T-cell (primary cell): Measurements from ENCODE around the gene GLTP. TPM values are rescaled to one million over a fixed set of nuclear protein-coding genes. Genes with fewer than 3 reads are reported as not detected.

Experiments used
- ATAC-seq, 4 experiments: fragments of 200-7000 bp in 3 of 4; fragments of 150-1000 bp in 1 of 4; cut with Tn5 transposase; replicated peaks in 1 of 4; 1 replicate in 3 of 4; 2 replicates in 1 of 4; pipeline ENCODE4 v1.10.0; 2021; ENCODE audit warnings: moderate library complexity in 3 of 4, mild to moderate bottlenecking in 2 of 4, moderate number of reproducible peaks in 1 of 4
- CTCF ChIA-PET, 2 donors: fragments of 300-600 bp; sonication (Branson Sonifier 250); formaldehyde crosslinking; loops; one replicate each; lab custom pipeline; 2022; ENCODE audit warnings: antibody characterized with exemption in 2 of 2; lab: Charles Lee
- POLR2A ChIA-PET, 2 donors: fragments of 300-600 bp; sonication (Branson Sonifier 250); formaldehyde crosslinking; loops; one replicate each; lab custom pipeline; 2022; ENCODE audit warnings: antibody characterized with exemption in 2 of 2; lab: Charles Lee
- DNase-seq, 35 experiments: peaks; one replicate each; pipeline versions ENCODE4 v3.0.0 to v3.0.0-alpha.2; 2013 to 2023
- H3K27ac ChIP-seq: one replicate; pipeline ENCODE4 v1.5.1; 2013; ENCODE audit warnings: low read length
- H3K27me3 ChIP-seq, 2 experiments: replicated peaks in 1 of 2; 1 replicate in 1 of 2; 2 replicates in 1 of 2; pipeline versions ENCODE4 v1.6.1 to v1.7.0; 2013; ENCODE audit warnings: low read length in 1 of 2, mixed read lengths in 1 of 2; ENCODE audit not compliant: control insufficient read depth in 2 of 2, insufficient read depth in 2 of 2; ENCODE audit errors: extremely low read depth in 1 of 2
- H3K36me3 ChIP-seq, 2 donors: 1 replicate in 1 of 2; 2 replicates in 1 of 2; pipeline versions ENCODE4 v1.6.1 to v1.7.0; 2013; ENCODE audit warnings: low read length in 1 of 2; ENCODE audit not compliant: control insufficient read depth in 2 of 2, insufficient read depth in 1 of 2; ENCODE audit errors: extremely low read depth in 1 of 2
- H3K4me1 ChIP-seq, 2 experiments: 1 replicate in 1 of 2; 2 replicates in 1 of 2; pipeline versions ENCODE4 v1.6.1 to v1.7.0; 2013; ENCODE audit warnings: low read length in 2 of 2, mixed read lengths in 1 of 2; ENCODE audit not compliant: insufficient read depth in 2 of 2, control insufficient read depth in 1 of 2; ENCODE audit errors: extremely low read depth in 1 of 2
- H3K4me3 ChIP-seq, 2 donors: 1 replicate in 1 of 2; 2 replicates in 1 of 2; pipeline versions ENCODE4 v1.5.1 to v1.7.0; 2013; ENCODE audit warnings: mild to moderate bottlenecking in 2 of 2, low read length in 1 of 2, moderate library complexity in 1 of 2; ENCODE audit not compliant: control insufficient read depth in 1 of 2; ENCODE audit errors: extremely low read depth in 1 of 2
- H3K9me3 ChIP-seq: 2 replicates; pipeline ENCODE4 v1.7.0; 2013
- H3K27ac Mint-ChIP-seq, 2 donors: one replicate each; pipeline ENCODE4 v1.8.0; 2020 to 2021; ENCODE audit warnings: mild to moderate bottlenecking in 2 of 2, mixed read lengths in 2 of 2
- H3K27me3 Mint-ChIP-seq, 2 donors: one replicate each; pipeline ENCODE4 v1.8.0; 2021 to 2022; ENCODE audit warnings: mixed read lengths in 2 of 2
- H3K36me3 Mint-ChIP-seq: one replicate; pipeline ENCODE4 v1.8.0; 2021; ENCODE audit warnings: mixed read lengths
- H3K4me1 Mint-ChIP-seq, 3 donors: one replicate each; pipeline ENCODE4 v1.8.0; 2020 to 2022; ENCODE audit warnings: mixed read lengths in 3 of 3, mild to moderate bottlenecking in 1 of 3
- H3K4me3 Mint-ChIP-seq, 3 donors: one replicate each; pipeline ENCODE4 v1.8.0; 2020 to 2022; ENCODE audit warnings: mild to moderate bottlenecking in 3 of 3, mixed read lengths in 3 of 3, moderate library complexity in 3 of 3
- H3K9me3 Mint-ChIP-seq, 3 donors: one replicate each; pipeline ENCODE4 v1.8.0; 2020 to 2022; ENCODE audit warnings: mixed read lengths in 3 of 3
- WGBS: methylation state at CpG from one replicate; pipeline ENCODE4 v1.1.5; 2013; ENCODE audit warnings: missing lambda C conversion rate; ENCODE audit not compliant: insufficient coverage; 5-methylcytosine and 5-hydroxymethylcytosine counted together
- total RNA-seq, 35 experiments: library from RNA in 6 of 35; stranded (reverse) in 6 of 35; fragments of 120-200 nt in 1 of 35; gene quantifications; one replicate each; pipeline versions ENCODE4 v1.2.1 to v1.2.4 and lab custom pipeline; 2013 to 2026

GLTP gene
- total RNA-seq, 5 donors from 2014 or later (not counting 1 experiment from before 2014, with no cell fraction given), result 22.0 to 29.5 (median 23.8) TPM

DNA sequence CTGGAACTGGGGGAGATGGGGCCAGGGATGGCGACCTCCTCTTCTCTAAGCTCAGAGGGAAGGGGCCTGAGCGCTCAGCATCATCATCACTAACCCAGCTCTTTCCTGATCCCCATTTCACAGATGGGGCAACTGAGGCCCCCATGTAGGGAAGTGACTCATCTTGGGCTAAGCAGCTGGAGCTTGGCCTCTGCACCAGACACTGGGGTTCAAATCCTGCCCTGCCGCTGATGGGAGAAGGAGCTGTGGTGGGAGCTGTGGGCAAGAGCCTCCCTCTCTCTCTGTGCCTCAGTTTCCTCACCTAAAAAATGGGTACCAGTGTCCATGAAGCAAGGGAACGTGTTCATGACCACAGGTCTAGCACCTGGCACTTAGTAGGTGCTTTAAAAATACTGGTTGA lies 44.5 kb downstream of the GLTP start:
- Histone ChIP-seq H3K27me3 (peaks cover 8 to 56% of the 10 kb centered on the region in 2 experiments), H3K4me3 (no peak overlapping the region), H3K9me3 (no peaks in the 10 kb centered on the region), H3K4me1 (peaks cover 2 to 6% of the 10 kb centered on the region in 2 experiments), H3K36me3 (no peaks in the 10 kb centered on the region), H3K27ac (no peak overlapping the region)
- Mint-ChIP-seq H3K4me3 (no peak overlapping the region), H3K9me3 (no peaks in the 10 kb centered on the region), H3K27ac (no peak overlapping the region), H3K27me3 (peaks cover 23 to 38% of the 10 kb centered on the region in 2 donors), H3K4me1 (peaks cover 4 to 5% (median 4%) of the 10 kb centered on the region in 3 donors), H3K36me3 (no peaks in the 10 kb centered on the region)
- ATAC-seq (no peak), DNase-seq (no peak)
- ChIA-PET POLR2A (no interaction called here), CTCF (no interaction called here)
- 100% methylated on average over 1 of the region's 4 CpGs for WGBS

GRCh38 chr12:109833307-109834189 lies 46.8 kb downstream of the GLTP start, which contains the start of gene TRPV4:
Gene TRPV4, minus strand, starts transcription at chr12:109833398. Its CDS starts 18,602 bp downstream, at chr12:109814796.
- Histone ChIP-seq H3K27ac (no peak within 1 kb of the TSS), H3K36me3 (no peaks in the 10 kb centered on the region), H3K9me3 (no peaks in the 10 kb centered on the region), H3K4me1 (peaks cover 0 to 6% of the 10 kb centered on the region in 2 experiments), H3K4me3 (no peak within 1 kb of the TSS), H3K27me3 (peaks cover 8 to 59% of the 10 kb centered on the region in 2 experiments)
- DNase-seq, result no peak
- H3K9me3 Mint-ChIP-seq, result no peaks in the 10 kb centered on the region
- CTCF ChIA-PET, result no interaction called here
- H3K27me3 Mint-ChIP-seq, result peaks cover 26 to 43% of the 10 kb centered on the region in 2 donors
- no peak within 1 kb of the TSS for H3K27ac Mint-ChIP-seq
- peaks cover 4 to 5% (median 4%) of the 10 kb centered on the region in 3 donors for H3K4me1 Mint-ChIP-seq
- POLR2A ChIA-PET, result no interaction called here
- H3K4me3 Mint-ChIP-seq, result peak within 1 kb of the TSS in 1 of 3 donors; percentile 15
- no peaks in the 10 kb centered on the region for H3K36me3 Mint-ChIP-seq
- WGBS, result 20% methylated on average over 59 of the region's 67 CpGs
- no peak for ATAC-seq

GRCh38 chr12:109832541-109833306 lies 47.6 kb downstream of the GLTP start:
- Histone ChIP-seq H3K4me3 (no peak overlapping the region), H3K27me3 (peaks cover 8 to 64% of the 10 kb centered on the region in 2 experiments), H3K4me1 (peaks cover 0 to 6% of the 10 kb centered on the region in 2 experiments), H3K27ac (no peak overlapping the region), H3K9me3 (no peaks in the 10 kb centered on the region), H3K36me3 (no peaks in the 10 kb centered on the region)
- peaks cover 4 to 5% (median 4%) of the 10 kb centered on the region in 3 donors for H3K4me1 Mint-ChIP-seq
- H3K27ac Mint-ChIP-seq, result no peak overlapping the region
- no peaks in the 10 kb centered on the region for H3K9me3 Mint-ChIP-seq
- DNase-seq (no peak), ATAC-seq (no peak)
- ChIA-PET POLR2A (no interaction called here), CTCF (no interaction called here)
- WGBS, result 28% methylated on average over 24 of the region's 31 CpGs
- peaks cover 26 to 43% of the 10 kb centered on the region in 2 donors for H3K27me3 Mint-ChIP-seq
- H3K36me3 Mint-ChIP-seq, result no peaks in the 10 kb centered on the region
- no peak overlapping the region for H3K4me3 Mint-ChIP-seq

DNA sequence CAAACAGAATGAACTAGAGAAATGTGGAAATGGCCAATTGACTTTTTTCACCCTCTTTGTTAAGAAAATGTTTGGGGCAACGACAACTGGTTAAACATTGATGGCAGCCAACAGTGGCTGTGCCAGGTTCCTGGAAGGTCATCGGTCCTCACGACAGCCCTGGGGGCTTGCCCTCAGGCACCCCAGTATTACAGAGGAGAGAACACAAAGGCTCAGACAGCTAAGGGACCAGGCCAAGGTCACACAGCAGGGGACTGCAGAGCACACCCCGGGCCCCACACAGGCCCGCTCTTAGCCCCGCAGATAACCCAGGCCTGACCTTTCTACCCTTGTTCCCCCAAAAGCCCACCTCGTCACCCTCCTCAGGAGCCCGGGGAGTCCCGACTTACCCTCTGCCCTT lies 48.4 kb downstream of the GLTP start:
- H3K27ac Mint-ChIP-seq, result no peak overlapping the region
- no peak overlapping the region for H3K4me3 Mint-ChIP-seq
- H3K9me3 Mint-ChIP-seq, result no peaks in the 10 kb centered on the region
- ATAC-seq (no peak), DNase-seq (no peak)
- no peak overlapping the region for H3K27ac ChIP-seq
- H3K4me1 Mint-ChIP-seq, result peaks cover 4 to 5% (median 4%) of the 10 kb centered on the region in 3 donors
- 93% methylated on average over 9 of the region's 9 CpGs for WGBS
- peaks cover 29 to 43% of the 10 kb centered on the region in 2 donors for H3K27me3 Mint-ChIP-seq
- no peaks in the 10 kb centered on the region for H3K9me3 ChIP-seq
- H3K36me3 Mint-ChIP-seq, result no peaks in the 10 kb centered on the region
- ChIA-PET CTCF (no interaction called here), POLR2A (no interaction called here)
- H3K4me1 ChIP-seq, result peaks cover 0 to 6% of the 10 kb centered on the region in 2 experiments
- no peaks in the 10 kb centered on the region for H3K36me3 ChIP-seq
- H3K27me3 ChIP-seq, result peaks cover 8 to 64% of the 10 kb centered on the region in 2 experiments
- no peak overlapping the region for H3K4me3 ChIP-seq

DNA sequence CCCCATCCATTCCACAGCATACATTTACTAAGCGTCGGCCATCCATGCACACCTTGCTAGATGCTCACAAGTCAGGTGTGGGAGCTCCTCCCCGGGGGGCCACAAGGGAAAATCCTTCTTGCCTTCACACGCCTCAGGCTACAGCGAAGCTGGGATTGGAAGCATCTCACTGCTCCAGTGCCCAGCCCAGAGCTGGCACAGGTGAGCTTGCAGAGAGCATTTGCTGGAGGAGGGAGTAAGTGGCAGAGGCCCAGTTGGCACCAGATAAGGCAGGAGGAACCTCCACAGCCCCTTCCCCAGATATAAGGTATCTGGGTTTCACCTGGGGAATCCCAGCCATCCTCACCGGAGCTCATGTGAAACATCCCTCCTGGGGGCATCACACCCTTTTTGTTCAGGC lies 49.0 kb downstream of the GLTP start:
- Histone ChIP-seq H3K27ac (no peak overlapping the region), H3K36me3 (no peaks in the 10 kb centered on the region), H3K27me3 (peaks cover 8 to 64% of the 10 kb centered on the region in 2 experiments), H3K4me3 (no peak overlapping the region), H3K4me1 (peaks cover 0 to 6% of the 10 kb centered on the region in 2 experiments), H3K9me3 (no peaks in the 10 kb centered on the region)
- Mint-ChIP-seq H3K4me3 (no peak overlapping the region), H3K27ac (no peak overlapping the region), H3K36me3 (no peaks in the 10 kb centered on the region), H3K27me3 (peaks cover 29 to 47% of the 10 kb centered on the region in 2 donors), H3K4me1 (peaks cover 4 to 5% (median 4%) of the 10 kb centered on the region in 3 donors), H3K9me3 (no peaks in the 10 kb centered on the region)
- ChIA-PET POLR2A (no interaction called here), CTCF (no interaction called here)
- DNase-seq (no peak), ATAC-seq (no peak)
- 81% methylated on average over 3 of the region's 6 CpGs for WGBS

DNA sequence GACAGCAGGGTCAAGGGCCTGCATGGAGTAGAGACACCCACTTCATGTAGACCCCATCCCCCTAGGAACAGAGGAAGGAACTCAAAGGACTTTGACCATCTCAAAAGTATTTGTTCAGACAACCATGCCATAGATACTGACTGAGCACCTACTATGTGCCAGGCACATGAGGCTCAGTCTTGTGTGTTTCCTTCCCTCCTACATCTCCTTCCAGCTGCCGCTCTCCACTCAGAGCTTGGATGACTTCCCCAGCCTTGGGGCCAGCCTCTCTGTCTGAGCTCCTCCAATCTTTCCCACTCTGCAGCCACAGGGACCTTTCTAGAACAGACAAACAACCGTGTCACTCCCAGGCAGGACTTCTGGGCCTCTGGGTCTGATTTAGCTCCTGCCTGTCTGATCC lies 49.6 kb downstream of the GLTP start:
- WGBS, result 71% methylated on average over 2 of the region's 2 CpGs
- Histone ChIP-seq H3K36me3 (no peaks in the 10 kb centered on the region), H3K4me1 (peaks cover 0 to 6% of the 10 kb centered on the region in 2 experiments), H3K27ac (no peak overlapping the region), H3K27me3 (peaks cover 6 to 61% of the 10 kb centered on the region in 2 experiments), H3K4me3 (no peak overlapping the region), H3K9me3 (no peaks in the 10 kb centered on the region)
- ChIA-PET CTCF (interaction anchor here in 1 of 2 donors (0.6 kb wide), 1 partner anchor 128 kb away, joined by 5 read pairs; no protein-coding TSS in a partner anchor), POLR2A (no interaction called here)
- DNase-seq (no peak), ATAC-seq (no peak)
- Mint-ChIP-seq H3K4me3 (no peak overlapping the region), H3K36me3 (no peaks in the 10 kb centered on the region), H3K27ac (no peak overlapping the region), H3K4me1 (peaks cover 4 to 5% (median 4%) of the 10 kb centered on the region in 3 donors), H3K27me3 (peaks cover 29 to 47% of the 10 kb centered on the region in 2 donors), H3K9me3 (no peaks in the 10 kb centered on the region)
